Epithelial cell of esophagus (primary cell): ENCODE data around the gene ABTB2.
A peak's percentile ranks its signal among the peaks of the same experiment; 100 is the strongest.

Source experiments
- DNase-seq: peaks from one replicate; pipeline ENCODE4 v3.0.0; 2010; ENCODE audit warnings: low read depth
- H3K4me3 ChIP-seq: 2 replicates; pipeline ENCODE4 v1.5.1; 2011; ENCODE audit warnings: mild to moderate bottlenecking, low read length, control low read depth
- TF ChIP-seq, protein P1 (sequence below): IDR thresholded peaks from 2 replicates; pipeline ENCODE4 v1.5.1; 2011; ENCODE audit warnings: low read depth, mild to moderate bottlenecking, low read length, control low read depth, inconsistent platforms; ENCODE audit not compliant: insufficient read depth; ENCODE audit errors: missing control alignments

The ABTB2 gene

DNA sequence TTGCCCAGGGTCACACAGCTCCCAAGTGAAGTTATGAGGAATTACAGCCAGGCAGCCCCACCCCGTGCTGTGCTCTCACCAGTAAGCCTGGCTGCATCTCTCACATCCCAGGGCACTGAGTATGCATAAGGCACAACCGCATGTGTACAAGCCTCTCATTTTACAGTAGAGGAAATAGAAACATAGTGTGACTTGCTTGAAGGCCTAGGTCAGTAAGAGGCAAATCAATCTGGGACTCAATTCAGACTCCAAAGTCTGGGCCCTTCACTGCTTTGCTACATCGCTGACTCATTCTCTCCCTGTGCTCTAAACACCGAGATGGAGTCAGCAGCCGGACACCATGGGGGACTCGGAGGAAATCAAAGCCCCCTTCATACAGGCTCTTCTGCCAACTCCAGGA is 7.9 kb downstream of the ABTB2 start:
- H3K4me3 ChIP-seq, result no peak overlapping the region
- TF ChIP-seq, protein P1, sequence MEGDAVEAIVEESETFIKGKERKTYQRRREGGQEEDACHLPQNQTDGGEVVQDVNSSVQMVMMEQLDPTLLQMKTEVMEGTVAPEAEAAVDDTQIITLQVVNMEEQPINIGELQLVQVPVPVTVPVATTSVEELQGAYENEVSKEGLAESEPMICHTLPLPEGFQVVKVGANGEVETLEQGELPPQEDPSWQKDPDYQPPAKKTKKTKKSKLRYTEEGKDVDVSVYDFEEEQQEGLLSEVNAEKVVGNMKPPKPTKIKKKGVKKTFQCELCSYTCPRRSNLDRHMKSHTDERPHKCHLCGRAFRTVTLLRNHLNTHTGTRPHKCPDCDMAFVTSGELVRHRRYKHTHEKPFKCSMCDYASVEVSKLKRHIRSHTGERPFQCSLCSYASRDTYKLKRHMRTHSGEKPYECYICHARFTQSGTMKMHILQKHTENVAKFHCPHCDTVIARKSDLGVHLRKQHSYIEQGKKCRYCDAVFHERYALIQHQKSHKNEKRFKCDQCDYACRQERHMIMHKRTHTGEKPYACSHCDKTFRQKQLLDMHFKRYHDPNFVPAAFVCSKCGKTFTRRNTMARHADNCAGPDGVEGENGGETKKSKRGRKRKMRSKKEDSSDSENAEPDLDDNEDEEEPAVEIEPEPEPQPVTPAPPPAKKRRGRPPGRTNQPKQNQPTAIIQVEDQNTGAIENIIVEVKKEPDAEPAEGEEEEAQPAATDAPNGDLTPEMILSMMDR, result no peak
- no peak for DNase-seq

- no peak for DNase-seq
- TF ChIP-seq, protein P1, result no peak
These were observed 8.9 kb downstream of the ABTB2 start for GRCh38 chr11:34348919-34349318.

DNA sequence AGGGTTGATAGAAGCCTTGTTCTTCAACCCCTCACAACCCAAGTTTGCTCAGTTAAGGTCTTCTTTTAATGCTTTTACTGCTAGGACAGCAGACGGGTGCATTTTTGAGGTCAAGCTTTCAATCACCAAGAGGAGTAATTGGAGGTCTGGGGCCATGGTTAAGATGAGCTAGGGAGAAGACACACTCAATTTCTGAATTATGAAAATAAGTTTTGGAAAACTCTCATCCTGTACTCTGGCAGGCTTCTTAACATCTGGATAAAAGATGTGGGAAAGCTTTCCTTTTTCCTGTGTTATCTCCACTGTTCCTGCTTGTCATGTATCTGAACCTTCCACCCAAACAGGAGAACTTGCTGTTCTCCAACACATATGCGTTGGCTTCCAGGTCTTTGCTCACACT is 9.7 kb downstream of the ABTB2 start:
- DNase-seq, result no peak
- no peak overlapping the region for H3K4me3 ChIP-seq
- TF ChIP-seq, protein P1, result no peak

More at GRCh38 chr11:34348919-34349318, 8.9 kb downstream of the ABTB2 start:
- H3K4me3 ChIP-seq, result no peak overlapping the region

GRCh38 chr11:34346551-34346950 is 11.3 kb downstream of the ABTB2 start:
- H3K4me3 ChIP-seq, result no peak overlapping the region
- DNase-seq, result no peak
- TF ChIP-seq, protein P1, result no peak

DNA sequence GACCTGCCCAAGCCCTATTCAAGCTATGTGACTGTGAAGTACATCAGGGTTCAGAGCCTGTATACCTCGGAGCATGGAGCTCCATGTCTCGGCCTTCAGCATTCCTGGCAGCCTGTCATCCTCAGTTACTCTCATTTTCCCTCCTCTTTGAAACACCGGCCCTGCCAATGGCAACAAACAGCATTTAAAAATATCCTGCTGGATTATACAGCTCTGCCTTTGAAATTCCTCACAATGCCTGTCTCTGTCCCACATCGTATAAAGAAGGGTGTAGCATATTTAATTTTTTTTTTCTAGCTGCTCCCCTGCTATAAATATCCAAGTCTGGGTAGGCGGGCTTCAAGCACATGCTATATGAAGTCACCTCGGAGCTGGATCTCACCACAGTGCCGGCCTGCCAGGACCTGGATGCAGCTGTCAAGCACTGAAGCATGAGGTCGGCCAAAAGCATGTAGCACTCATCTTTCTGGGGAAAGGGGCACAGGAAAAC is 11.8 kb downstream of the ABTB2 start:
- TF ChIP-seq, protein P1, result no peak
- H3K4me3 ChIP-seq, result no peak overlapping the region
- DNase-seq, result no peak

DNA sequence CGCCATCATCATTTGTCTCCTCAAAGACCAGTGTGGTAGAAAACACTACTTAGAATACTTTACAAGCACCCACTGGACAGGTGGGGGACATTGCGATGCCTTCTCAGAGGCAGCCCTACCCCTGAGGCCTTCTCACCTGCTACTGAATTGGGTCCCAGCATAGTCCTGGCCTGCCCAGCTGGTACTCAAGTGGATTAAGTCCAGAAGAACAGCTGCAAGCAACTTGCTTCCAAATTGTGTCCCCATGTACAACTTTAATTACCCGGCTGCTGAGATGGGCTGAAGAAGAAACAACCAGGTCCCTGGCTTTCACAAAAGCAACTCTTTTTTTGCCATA is 12.3 kb downstream of the ABTB2 start:
- H3K4me3 ChIP-seq, result no peak overlapping the region
- TF ChIP-seq, protein P1, result no peak
- no peak for DNase-seq

DNA sequence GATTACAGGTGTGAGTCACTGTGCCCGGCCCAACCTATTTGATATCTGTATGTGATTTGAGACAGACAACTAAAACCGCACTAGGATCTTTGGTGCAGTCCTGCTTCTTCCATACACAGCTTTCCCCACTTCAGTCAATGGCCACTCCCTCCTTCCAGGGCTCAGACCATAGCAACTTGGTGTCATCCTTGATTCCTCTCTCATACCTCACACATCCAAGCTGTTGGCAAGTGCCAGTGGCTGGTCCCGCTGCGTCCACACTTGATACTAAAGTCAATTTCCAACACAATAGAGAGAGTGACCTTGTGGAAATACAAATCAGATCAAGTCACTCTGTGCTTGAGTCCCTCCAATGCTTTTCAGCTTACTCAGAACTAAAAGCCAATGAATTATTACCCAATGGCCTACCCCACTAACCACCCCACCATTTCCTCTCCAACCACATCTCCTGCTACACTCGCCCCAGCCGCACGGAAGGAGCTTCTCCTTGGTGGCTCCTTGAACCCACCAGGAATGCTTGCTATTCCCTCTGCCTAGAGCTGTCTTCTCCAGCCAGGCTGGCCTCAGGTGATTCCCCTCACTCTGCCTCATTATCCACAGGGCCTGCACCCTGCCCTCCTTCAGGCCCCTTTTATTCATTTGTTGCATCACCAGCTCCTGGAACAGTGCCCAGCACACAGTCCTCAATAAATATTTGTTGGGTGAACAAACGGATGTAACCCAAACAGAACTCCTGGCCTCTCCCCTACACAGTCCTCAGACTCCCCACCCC is 12.9 kb downstream of the ABTB2 start:
- DNase-seq, result peak; percentile 86
- no peak overlapping the region for H3K4me3 ChIP-seq
- TF ChIP-seq, protein P1, result no peak
